DMS153 (cell line): ENCODE results near the gene PHF1.

Experiments used
- DNase-seq: peaks from one replicate; lab custom pipeline; 2025; lab: John Stamatoyannopoulos, UW

PHF1 gene

GRCh38 chr6:33431880-33432541 lies 21.2 kb downstream of the PHF1 start:
- no peak for DNase-seq

- no peak for DNase-seq
These were observed 21.7 kb downstream of the PHF1 start for GRCh38 chr6:33432546-33432945.

- DNase-seq = no peak
These were observed 22.3 kb downstream of the PHF1 start for GRCh38 chr6:33433001-33433543.

GRCh38 chr6:33433544-33434191 lies 22.9 kb downstream of the PHF1 start:
- no peak for DNase-seq

GRCh38 chr6:33434961-33435360 lies 24.1 kb downstream of the PHF1 start:
- no peak for DNase-seq

GRCh38 chr6:33437666-33438065 lies 26.9 kb downstream of the PHF1 start:
- no peak for DNase-seq

GRCh38 chr6:33438978-33439594 lies 28.3 kb downstream of the PHF1 start:
- no peak for DNase-seq

- no peak for DNase-seq
These were observed 29.3 kb downstream of the PHF1 start for GRCh38 chr6:33439956-33440648.

- DNase-seq = no peak
These were observed 30.0 kb downstream of the PHF1 start for GRCh38 chr6:33440649-33441309.

GRCh38 chr6:33441457-33441856 lies 30.6 kb downstream of the PHF1 start:
- DNase-seq = no peak

- DNase-seq = no peak
These were observed 31.5 kb downstream of the PHF1 start for GRCh38 chr6:33442283-33442682.

- no peak for DNase-seq
These were observed 32.2 kb downstream of the PHF1 start for GRCh38 chr6:33443025-33443424.

GRCh38 chr6:33443619-33444504 lies 33.0 kb downstream of the PHF1 start:
- no peak for DNase-seq

GRCh38 chr6:33445119-33445603 lies 34.3 kb downstream of the PHF1 start:
- no peak for DNase-seq

GRCh38 chr6:33446356-33446755 lies 35.5 kb downstream of the PHF1 start:
- DNase-seq = no peak

GRCh38 chr6:33450434-33450833 lies 39.6 kb downstream of the PHF1 start:
- no peak for DNase-seq

GRCh38 chr6:33451606-33452005 lies 40.8 kb downstream of the PHF1 start:
- DNase-seq = no peak

- DNase-seq = no peak
These were observed 41.7 kb downstream of the PHF1 start for GRCh38 chr6:33452496-33452895.

GRCh38 chr6:33453393-33454008 lies 42.7 kb downstream of the PHF1 start:
- no peak for DNase-seq
